HUES64 (cell line): ENCODE measurements around the gene ZNF280B.
"Not testable (repeated sequence)": the region's sequence is repeated elsewhere in the genome, so short reads cannot be mapped to it uniquely, and the experiment has no call there.

ENCODE experiments used
- H3K27ac ChIP-seq: 2 replicates; pipeline ENCODE4 v1.7.0; 2013; ENCODE audit warnings: low read depth, low read length, inconsistent platforms
- H3K27me3 ChIP-seq: 2 replicates; pipeline ENCODE4 v1.6.1; 2013; ENCODE audit warnings: mild to moderate bottlenecking, low read length; ENCODE audit not compliant: insufficient read depth
- H3K36me3 ChIP-seq: 2 replicates; pipeline ENCODE4 v1.6.1; 2013; ENCODE audit warnings: mild to moderate bottlenecking, low read length; ENCODE audit not compliant: insufficient read depth
- H3K4me1 ChIP-seq: 2 replicates; pipeline ENCODE4 v1.6.1; 2013; ENCODE audit warnings: mild to moderate bottlenecking, low read length, moderate library complexity; ENCODE audit not compliant: insufficient read depth
- H3K4me3 ChIP-seq: 2 replicates; pipeline ENCODE4 v1.5.1; 2013; ENCODE audit warnings: mild to moderate bottlenecking, low read length, moderate library complexity
- H3K9ac ChIP-seq: 2 replicates; pipeline ENCODE4 v1.6.1; 2013; ENCODE audit warnings: mild to moderate bottlenecking, low read depth, low read length
- H3K9me3 ChIP-seq: 2 replicates; pipeline ENCODE4 v1.6.1; 2013; ENCODE audit warnings: low read depth, low read length; ENCODE audit not compliant: insufficient read depth
- WGBS: fragments of 150-250, 120-280 bp; methylation state at CpG from one replicate; pipeline ENCODE4 v1.1.7; 2013; ENCODE audit warnings: missing lambda C conversion rate; 5-methylcytosine and 5-hydroxymethylcytosine counted together

ZNF280B gene

DNA sequence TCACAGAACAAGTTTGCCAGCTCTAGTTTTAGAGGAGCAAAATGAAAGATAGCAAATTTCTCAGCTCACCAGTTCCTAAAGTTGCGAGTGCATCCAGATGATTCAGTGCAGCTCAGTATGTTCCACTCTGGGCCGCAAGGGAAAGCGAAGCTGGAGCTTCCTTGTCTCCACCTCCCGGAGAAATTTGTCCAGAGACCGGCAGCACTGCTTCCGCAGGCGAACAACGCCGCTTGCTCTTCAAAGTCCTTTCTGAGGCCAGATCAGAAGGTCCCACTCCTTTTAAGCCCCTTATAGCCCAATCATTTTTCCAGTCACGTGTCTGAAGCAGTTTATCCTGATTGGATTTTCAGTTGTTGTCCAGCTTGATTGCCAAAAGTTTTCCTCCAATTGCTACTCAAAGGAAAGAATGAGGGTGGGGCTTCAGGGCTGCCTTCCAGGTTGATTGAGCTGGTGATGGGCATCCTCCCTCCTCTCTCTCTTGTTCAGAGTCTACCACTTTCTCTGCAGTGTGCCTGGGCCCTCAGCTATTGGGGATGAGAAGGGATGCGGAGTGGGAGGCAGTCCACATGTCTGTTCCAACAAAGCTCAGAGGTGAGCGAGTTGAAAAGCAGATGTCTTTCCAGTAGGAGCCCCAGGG is 11.6 kb upstream of the ZNF280B start, which contains the start of gene ZNF280A:
ZNF280A (minus strand) TSS at position 251 of the 637 bp plus-strand sequence. CDS start 4,640 bp downstream, outside the sequence.
- no peaks in the 10 kb centered on the region for H3K9me3 ChIP-seq
- H3K4me3 ChIP-seq, result peak within 1 kb of the TSS; percentile 41; the same call in 1 of the 2 replicates
- H3K27me3 ChIP-seq, result peaks cover 36% of the 10 kb centered on the region
- no peak within 1 kb of the TSS for H3K27ac ChIP-seq
- peak within 1 kb of the TSS; percentile 35; the same call in 1 of the 2 replicates for H3K9ac ChIP-seq
- H3K36me3 ChIP-seq, result no peaks in the 10 kb centered on the region
- 77% methylated on average over 12 of the region's 12 CpGs for WGBS
- H3K4me1 ChIP-seq, result peaks cover 10% of the 10 kb centered on the region; the same call in 1 of the 2 replicates

GRCh38 chr22:22519591-22519990 is 11.0 kb upstream of the ZNF280B start:
- WGBS, result 81% methylated on average over 5 of the region's 5 CpGs
- Histone ChIP-seq H3K36me3 (no peaks in the 10 kb centered on the region), H3K9ac (no peak overlapping the region; the same call in 1 of the 2 replicates), H3K4me3 (peak overlapping the region; percentile 41; the same call in 1 of the 2 replicates), H3K9me3 (no peaks in the 10 kb centered on the region), H3K4me1 (peaks cover 10% of the 10 kb centered on the region; the same call in 1 of the 2 replicates), H3K27ac (no peak overlapping the region), H3K27me3 (peaks cover 41% of the 10 kb centered on the region)

- H3K4me1 ChIP-seq, result peaks cover 10% of the 10 kb centered on the region; the same call in 1 of the 2 replicates
- H3K9me3 ChIP-seq, result no peaks in the 10 kb centered on the region
- H3K27ac ChIP-seq, result no peak overlapping the region
- H3K9ac ChIP-seq, result no peak overlapping the region
- H3K4me3 ChIP-seq, result no peak overlapping the region
- WGBS, result 92% methylated on average over 3 of the region's 4 CpGs
- peaks cover 48% of the 10 kb centered on the region for H3K27me3 ChIP-seq
- H3K36me3 ChIP-seq, result no peaks in the 10 kb centered on the region
These were observed 8.4 kb upstream of the ZNF280B start for GRCh38 chr22:22516992-22517391.

DNA sequence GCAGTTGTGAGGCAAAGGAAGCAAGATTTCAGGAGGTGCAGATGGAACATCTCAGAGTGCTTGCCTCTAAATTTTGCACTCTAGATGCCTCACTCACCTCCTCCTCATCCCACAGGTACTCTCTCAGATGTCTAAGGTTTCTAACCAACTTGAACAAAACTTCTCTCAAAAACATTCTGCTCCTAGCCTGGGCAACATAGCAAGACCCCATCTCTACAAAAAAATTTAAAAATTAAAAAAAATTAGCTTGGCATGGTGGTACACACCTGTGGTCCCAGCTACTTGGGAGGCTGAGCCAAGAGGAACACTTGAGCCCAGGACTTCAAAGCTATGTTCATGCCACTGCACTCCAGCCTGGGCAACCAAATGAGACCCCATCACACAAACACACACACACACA is 7.3 kb upstream of the ZNF280B start:
- Histone ChIP-seq H3K4me3 (no peak overlapping the region), H3K27ac (no peak overlapping the region), H3K36me3 (no peaks in the 10 kb centered on the region), H3K4me1 (peaks cover 10% of the 10 kb centered on the region; the same call in 1 of the 2 replicates), H3K27me3 (peaks cover 56% of the 10 kb centered on the region), H3K9me3 (0 out of 2 replicates have a peak, but pooled peaks cover 2% of the 10 kb centered on the region), H3K9ac (no peak overlapping the region)

GRCh38 chr22:22514431-22514830 is 5.9 kb upstream of the ZNF280B start:
- WGBS, result 71% methylated on average over 6 of the region's 8 CpGs
- not testable (repeated sequence) for H3K4me1 ChIP-seq, H3K27ac ChIP-seq, H3K36me3 ChIP-seq, H3K9ac ChIP-seq, H3K4me3 ChIP-seq
- H3K9me3 ChIP-seq, result peaks cover 11% of the 10 kb centered on the region; the same call in 1 of the 2 replicates
- H3K27me3 ChIP-seq, result peaks cover 54% of the 10 kb centered on the region

DNA sequence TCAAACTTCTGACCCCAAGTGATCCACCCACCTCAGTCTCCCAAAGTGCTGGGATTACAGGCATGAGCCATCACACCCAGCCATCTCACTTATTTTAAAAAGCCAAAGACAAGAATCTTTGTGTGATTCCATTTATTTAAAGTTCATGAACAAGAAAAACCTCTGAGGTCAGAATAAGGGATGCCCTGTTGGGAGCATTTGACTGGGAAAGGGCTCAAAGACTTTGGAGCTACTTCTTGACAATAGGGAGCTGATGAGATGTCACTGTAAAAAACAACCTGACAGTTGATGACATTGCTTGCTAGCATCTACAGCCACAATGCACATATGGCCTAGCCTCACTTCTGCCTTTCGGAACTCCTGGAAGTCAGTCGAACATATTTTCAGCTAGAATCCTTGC is 5.1 kb upstream of the ZNF280B start:
- Histone ChIP-seq H3K4me1 (no peaks in the 10 kb centered on the region), H3K9ac (no peak overlapping the region), H3K36me3 (no peaks in the 10 kb centered on the region), H3K4me3 (no peak overlapping the region), H3K27me3 (peaks cover 53% of the 10 kb centered on the region), H3K27ac (no peak overlapping the region), H3K9me3 (peaks cover 17% of the 10 kb centered on the region)
- WGBS, result 96% methylated on average over 2 of the region's 2 CpGs

- H3K36me3 ChIP-seq, result no peaks in the 10 kb centered on the region
- no peaks in the 10 kb centered on the region for H3K4me1 ChIP-seq
- H3K9me3 ChIP-seq, result peaks cover 17% of the 10 kb centered on the region
- H3K9ac ChIP-seq, result no peak overlapping the region
- H3K4me3 ChIP-seq, result no peak overlapping the region
- H3K27me3 ChIP-seq, result peaks cover 54% of the 10 kb centered on the region
- no peak overlapping the region for H3K27ac ChIP-seq
- WGBS, result 91% methylated on average over 5 of the region's 5 CpGs
These were observed 4.4 kb upstream of the ZNF280B start for GRCh38 chr22:22512951-22513350.

DNA sequence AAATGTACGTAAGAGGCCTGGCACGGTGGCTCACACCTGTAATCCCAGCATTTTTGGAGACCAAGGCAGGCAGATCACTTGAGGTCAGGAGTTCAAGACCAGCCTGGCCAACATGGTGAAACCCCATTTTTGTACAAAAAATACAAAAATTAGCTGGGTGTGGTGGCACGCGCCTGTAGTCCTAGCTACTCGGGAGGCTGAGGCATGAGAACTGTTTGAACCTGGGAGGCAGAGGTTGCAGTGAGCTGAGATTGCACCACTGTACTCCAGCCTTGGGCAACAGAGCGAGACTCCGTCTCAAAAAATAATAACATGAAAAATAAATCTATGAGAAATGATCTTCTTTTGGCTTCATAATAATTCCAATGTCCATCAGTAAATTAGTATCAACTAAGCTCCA is 2.3 kb upstream of the ZNF280B start:
- 95% methylated on average over 5 of the region's 7 CpGs for WGBS
- H3K27ac ChIP-seq, H3K4me1 ChIP-seq, H3K9ac ChIP-seq, H3K4me3 ChIP-seq: not testable (repeated sequence)
- H3K9me3 ChIP-seq, result peaks cover 17% of the 10 kb centered on the region
- peaks cover 51% of the 10 kb centered on the region for H3K27me3 ChIP-seq
- peaks cover 16% of the 10 kb centered on the region for H3K36me3 ChIP-seq

DNA sequence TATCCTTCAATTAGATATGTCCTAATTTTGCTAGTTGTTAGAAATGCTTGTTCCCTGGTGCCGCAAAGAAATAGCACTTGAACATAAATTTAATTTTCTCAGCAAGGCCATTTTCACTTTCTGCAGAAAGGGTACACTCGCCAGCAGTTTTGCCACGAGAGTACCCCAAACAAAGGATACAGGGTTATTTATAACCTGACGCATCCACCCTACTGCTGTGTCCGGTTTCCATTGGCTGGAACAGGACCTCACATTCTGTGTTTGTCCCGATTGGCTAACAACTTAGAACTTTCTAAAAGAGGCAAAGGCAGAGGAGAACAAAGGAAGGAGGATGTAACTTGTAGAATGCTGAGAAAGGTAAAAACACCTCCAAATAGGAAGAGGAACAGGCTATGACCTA is 1.4 kb upstream of the ZNF280B start:
- WGBS, result 97% methylated on average over 6 of the region's 6 CpGs
- Histone ChIP-seq H3K9me3 (peaks cover 17% of the 10 kb centered on the region), H3K36me3 (peaks cover 22% of the 10 kb centered on the region), H3K27me3 (peaks cover 42% of the 10 kb centered on the region)
- not testable (repeated sequence) for H3K9ac ChIP-seq, H3K27ac ChIP-seq, H3K4me3 ChIP-seq, H3K4me1 ChIP-seq

- Histone ChIP-seq H3K4me3 (peak overlapping the region; percentile 94), H3K9me3 (peaks cover 17% of the 10 kb centered on the region), H3K4me1 (no peaks in the 10 kb centered on the region), H3K27ac (no peak overlapping the region), H3K27me3 (peaks cover 25% of the 10 kb centered on the region), H3K36me3 (peaks cover 43% of the 10 kb centered on the region), H3K9ac (peak overlapping the region; percentile 80)
- WGBS, result 30% methylated on average over 13 of the region's 13 CpGs
These were observed 734 bp downstream of the ZNF280B start for GRCh38 chr22:22507743-22508273.

DNA sequence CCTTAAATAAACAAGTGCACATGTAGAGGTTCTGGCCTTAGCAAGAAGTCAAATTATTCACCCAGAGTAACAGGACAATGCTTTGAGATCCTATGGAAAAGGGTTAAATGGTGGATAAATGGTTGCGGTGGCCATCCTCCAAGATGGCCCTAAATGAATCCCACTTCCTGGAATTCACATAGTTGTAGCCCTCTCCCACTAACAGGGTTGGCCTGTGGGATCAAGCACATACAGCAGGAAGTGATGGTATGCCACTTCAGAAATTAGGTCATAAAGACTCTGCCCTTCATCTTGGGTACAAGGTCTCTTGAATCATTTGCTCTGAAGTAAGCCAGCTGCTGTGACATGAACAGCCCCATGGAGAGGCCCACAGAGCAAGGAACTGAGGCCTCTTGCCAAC is 1.8 kb downstream of the ZNF280B start:
- Histone ChIP-seq H3K4me1 (no peaks in the 10 kb centered on the region), H3K9me3 (peaks cover 17% of the 10 kb centered on the region), H3K27ac (no peak overlapping the region), H3K36me3 (peaks cover 54% of the 10 kb centered on the region), H3K9ac (no peak overlapping the region), H3K27me3 (peaks cover 14% of the 10 kb centered on the region), H3K4me3 (no peak overlapping the region)
- WGBS, result 78% methylated on average over 1 of the region's 1 CpG
